ENCODE results near the gene FBXL3.
A peak's percentile ranks its signal among the peaks of the same experiment; 100 is the strongest.

FBXL3 gene

DNA sequence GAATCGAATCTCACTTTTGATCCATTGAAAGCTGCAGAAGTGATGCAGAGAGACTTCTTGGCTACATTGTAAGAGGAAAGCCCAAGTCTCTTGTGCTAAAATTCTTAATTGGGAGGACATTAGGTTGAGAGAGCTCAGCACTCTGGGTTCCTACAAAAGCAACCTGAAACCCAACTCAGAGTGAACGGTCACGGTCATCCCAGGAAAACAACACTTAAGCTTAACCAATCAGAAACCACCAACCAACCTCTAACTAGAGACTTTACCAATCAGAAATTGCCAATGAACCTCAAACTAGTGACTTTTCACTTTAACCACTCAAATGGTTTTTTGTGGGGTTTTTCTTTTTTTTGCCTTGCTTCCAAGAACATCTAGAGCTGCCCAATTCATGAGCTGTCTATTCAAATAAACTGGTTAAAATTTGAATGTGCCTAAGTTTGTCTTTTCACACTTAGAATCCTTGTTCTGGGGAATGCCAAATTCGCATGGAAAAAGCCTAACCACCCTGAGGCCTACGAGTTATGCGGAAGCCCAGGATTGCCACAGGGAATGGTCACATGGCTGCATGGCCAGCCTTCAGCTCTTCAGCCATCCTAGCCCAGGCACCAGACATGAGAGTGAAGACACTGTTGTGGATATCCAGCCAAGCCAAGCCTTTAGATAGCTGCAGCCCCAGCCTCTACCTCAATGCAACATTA lies 52.9 kb downstream of the FBXL3 start:
- H3K9ac ChIP-seq (ENCODE audit: insufficient read length, low read depth): no peak overlapping the region
- no peak overlapping the region for H3K4me3 ChIP-seq (ENCODE audit: insufficient read length, low read depth)
- DNase-seq (ENCODE audit: low read depth, low spot score): no peak
- H3K36me3 ChIP-seq (ENCODE audit: insufficient read depth, insufficient read length, low read length): no peaks in the 10 kb centered on the region
- H3K9me3 ChIP-seq (ENCODE audit: insufficient read depth, low read length): no peaks in the 10 kb centered on the region
- H3K4me1 ChIP-seq (ENCODE audit: insufficient read depth, insufficient read length): no peaks in the 10 kb centered on the region
- TF ChIP-seq SUZ12 (IDR thresholded peaks at IDR 0.05; ENCODE audit: extremely low read depth, insufficient read depth, insufficient read length) (no peak), ZNF274 (IDR thresholded peaks at IDR 0.05; ENCODE audit: low read depth, low read length) (no peak), YY1 (IDR thresholded peaks at IDR 0.05; ENCODE audit: insufficient read depth, insufficient read length) (no peak)
- no peaks in the 10 kb centered on the region for H3K27me3 ChIP-seq (ENCODE audit: insufficient read depth, insufficient read length)

DNA sequence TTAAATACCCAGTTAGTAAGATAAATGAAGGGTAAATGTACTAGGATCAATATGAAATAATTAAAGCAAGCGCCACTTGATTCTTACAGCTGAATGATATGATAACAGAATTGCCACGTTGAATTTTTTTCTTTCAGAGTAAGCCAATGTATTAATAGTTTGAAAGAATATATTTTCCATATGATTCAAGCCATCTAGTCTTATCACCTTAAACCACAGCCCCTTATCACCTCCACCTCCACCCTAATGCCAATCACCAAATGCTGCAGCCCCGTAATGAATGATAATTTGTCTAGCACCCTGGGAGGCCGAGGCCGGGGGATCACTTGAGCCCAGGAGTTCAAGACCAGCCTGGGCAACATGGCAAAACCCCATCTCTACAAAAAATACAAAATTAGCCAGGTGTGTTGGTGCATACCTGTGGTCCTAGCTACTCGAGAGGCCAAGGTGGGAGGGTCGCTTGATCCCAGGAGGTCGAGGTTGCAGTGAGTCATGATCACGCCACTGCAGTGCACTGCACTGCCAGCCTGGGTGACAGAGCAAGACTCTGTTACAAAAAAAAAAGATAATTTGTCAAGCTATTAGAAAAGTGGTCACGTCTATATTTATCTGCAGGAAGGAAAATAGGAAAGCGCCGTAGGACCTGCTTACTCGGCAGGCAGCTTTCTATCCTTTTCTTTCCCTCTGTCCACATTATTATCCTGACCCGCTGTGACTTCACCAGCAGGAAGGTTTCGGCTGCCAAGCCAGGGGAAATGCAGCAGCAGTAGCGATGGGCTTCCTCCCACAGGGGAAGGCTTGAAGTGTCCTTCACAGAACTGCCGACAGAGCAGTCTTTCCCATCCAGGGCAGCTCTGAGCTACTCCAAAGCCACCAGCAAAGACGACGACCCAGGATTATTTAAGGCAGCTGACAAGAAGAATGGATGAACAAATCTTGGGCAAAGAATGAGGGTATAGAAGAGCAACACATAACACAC lies 54.8 kb downstream of the FBXL3 start:
- DNase-seq (ENCODE audit: low read depth, low spot score): no peak
- H3K4me3 ChIP-seq (ENCODE audit: insufficient read length, low read depth): no peak overlapping the region
- TF ChIP-seq YY1 (IDR thresholded peaks at IDR 0.05; ENCODE audit: insufficient read depth, insufficient read length) (no peak), ZNF274 (IDR thresholded peaks at IDR 0.05; ENCODE audit: low read depth, low read length) (no peak), SUZ12 (IDR thresholded peaks at IDR 0.05; ENCODE audit: extremely low read depth, insufficient read depth, insufficient read length) (no peak)

DNA sequence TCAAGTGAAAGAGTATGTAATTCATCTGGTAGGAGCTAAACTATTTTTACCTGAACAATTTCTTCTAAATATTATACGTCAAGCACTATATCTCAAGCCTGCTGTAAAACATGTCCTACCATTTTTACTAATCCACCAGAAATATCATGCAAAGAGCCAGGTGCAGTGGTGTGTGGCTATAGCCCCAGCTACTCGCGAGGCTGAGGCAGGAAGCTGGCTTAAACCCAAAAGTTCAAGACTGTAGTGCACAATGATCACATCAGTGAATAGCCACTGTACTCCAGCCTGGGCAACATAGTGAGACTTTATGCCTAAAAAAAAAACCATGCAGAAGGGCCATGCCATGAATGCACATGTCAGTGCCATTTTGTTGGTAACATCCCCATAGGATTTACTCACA lies 55.7 kb downstream of the FBXL3 start:
- Histone ChIP-seq H3K36me3 (ENCODE audit: insufficient read depth, insufficient read length, low read length) (no peaks in the 10 kb centered on the region), H3K9ac (ENCODE audit: insufficient read length, low read depth) (no peak overlapping the region), H3K27me3 (ENCODE audit: insufficient read depth, insufficient read length) (no peaks in the 10 kb centered on the region), H3K4me1 (ENCODE audit: insufficient read depth, insufficient read length) (no peaks in the 10 kb centered on the region), H3K9me3 (ENCODE audit: insufficient read depth, low read length) (no peaks in the 10 kb centered on the region), H3K4me3 (ENCODE audit: insufficient read length, low read depth) (no peak overlapping the region)
- TF ChIP-seq YY1 (IDR thresholded peaks at IDR 0.05; ENCODE audit: insufficient read depth, insufficient read length): no peak
- TF ChIP-seq ZNF274 (IDR thresholded peaks at IDR 0.05; ENCODE audit: low read depth, low read length): no peak
- no peak for TF ChIP-seq SUZ12 (IDR thresholded peaks at IDR 0.05; ENCODE audit: extremely low read depth, insufficient read depth, insufficient read length)
- no peak for DNase-seq (ENCODE audit: low read depth, low spot score)

More for the DNA sequence above, 54.8 kb downstream of the FBXL3 start:
- Histone ChIP-seq H3K36me3 (ENCODE audit: insufficient read depth, insufficient read length, low read length) (no peaks in the 10 kb centered on the region), H3K9ac (ENCODE audit: insufficient read length, low read depth) (no peak overlapping the region), H3K4me1 (ENCODE audit: insufficient read depth, insufficient read length) (no peaks in the 10 kb centered on the region), H3K27me3 (ENCODE audit: insufficient read depth, insufficient read length) (no peaks in the 10 kb centered on the region), H3K9me3 (ENCODE audit: insufficient read depth, low read length) (no peaks in the 10 kb centered on the region)

DNA sequence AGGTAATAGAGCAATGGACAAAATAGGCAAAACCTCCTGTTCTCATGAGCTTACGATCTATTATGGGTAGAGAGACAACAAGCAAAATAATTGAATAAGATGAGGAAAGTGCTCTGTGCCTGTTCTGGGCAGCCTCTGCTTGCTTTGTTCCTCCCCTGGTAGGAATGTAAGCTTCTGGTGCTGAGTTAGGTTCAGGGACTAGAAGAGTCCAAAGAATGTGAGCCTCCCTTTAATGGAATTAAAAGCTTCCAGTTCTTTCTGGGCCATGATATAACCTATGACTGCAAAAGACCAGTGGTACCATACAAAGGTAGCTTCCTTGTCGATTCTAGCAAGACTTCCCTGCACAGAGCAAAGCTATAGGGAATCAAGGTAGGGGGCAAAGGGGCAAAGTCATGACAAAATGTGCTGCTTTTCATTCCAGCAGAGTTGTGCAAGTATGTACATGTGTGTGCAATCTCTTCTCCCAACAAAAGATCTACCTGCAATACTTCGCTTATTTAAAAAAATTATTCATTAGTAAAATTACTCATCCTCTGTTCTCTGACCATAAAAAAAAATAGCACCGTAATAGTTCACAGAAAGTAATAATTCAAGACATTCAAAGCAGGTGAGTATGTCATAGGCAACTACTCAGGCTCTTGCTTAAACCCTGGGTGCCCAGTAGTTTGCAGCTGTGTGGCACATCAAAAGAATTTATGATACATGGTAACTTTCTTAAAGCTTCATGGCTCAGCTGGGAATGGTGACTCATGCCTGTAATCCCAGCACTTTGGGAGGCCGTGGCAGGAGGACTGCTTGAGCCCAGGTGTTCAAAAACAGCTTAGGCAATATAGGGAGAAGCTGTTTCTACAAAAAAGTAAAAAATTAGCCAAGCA lies 57.2 kb downstream of the FBXL3 start:
- Histone ChIP-seq H3K4me1 (ENCODE audit: insufficient read depth, insufficient read length) (no peaks in the 10 kb centered on the region), H3K9ac (ENCODE audit: insufficient read length, low read depth) (no peak overlapping the region), H3K36me3 (ENCODE audit: insufficient read depth, insufficient read length, low read length) (no peaks in the 10 kb centered on the region), H3K4me3 (ENCODE audit: insufficient read length, low read depth) (no peak overlapping the region), H3K9me3 (ENCODE audit: insufficient read depth, low read length) (no peaks in the 10 kb centered on the region), H3K27me3 (ENCODE audit: insufficient read depth, insufficient read length) (no peaks in the 10 kb centered on the region)
- no peak for DNase-seq (ENCODE audit: low read depth, low spot score)
- TF ChIP-seq ZNF274 (IDR thresholded peaks at IDR 0.05; ENCODE audit: low read depth, low read length) (no peak), SUZ12 (IDR thresholded peaks at IDR 0.05; ENCODE audit: extremely low read depth, insufficient read depth, insufficient read length) (no peak), YY1 (IDR thresholded peaks at IDR 0.05; ENCODE audit: insufficient read depth, insufficient read length) (no peak)

DNA sequence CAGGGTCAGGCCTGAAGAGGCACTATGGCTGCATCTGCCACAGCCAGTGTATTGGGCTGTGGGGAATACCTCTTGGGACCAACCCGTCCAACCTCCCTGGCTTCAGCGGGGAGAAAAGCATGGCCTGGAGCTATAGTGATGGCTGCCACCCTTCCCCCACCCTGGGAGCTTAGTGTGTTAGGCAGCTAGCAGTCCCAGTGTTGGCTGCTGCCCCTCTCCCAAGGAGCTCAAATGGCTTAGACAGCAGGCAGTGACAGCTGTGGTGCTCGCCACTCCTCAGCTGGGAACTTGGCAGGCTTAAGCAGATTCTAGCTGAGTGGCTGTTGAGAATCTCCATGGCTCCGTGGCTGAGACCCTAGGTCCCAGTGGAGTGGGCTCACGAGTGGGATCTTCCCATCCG lies 58.9 kb downstream of the FBXL3 start:
- H3K27me3 ChIP-seq (ENCODE audit: insufficient read depth, insufficient read length): no peaks in the 10 kb centered on the region
- TF ChIP-seq YY1 (IDR thresholded peaks at IDR 0.05; ENCODE audit: insufficient read depth, insufficient read length): peak; percentile 22
- no peak for TF ChIP-seq SUZ12 (IDR thresholded peaks at IDR 0.05; ENCODE audit: extremely low read depth, insufficient read depth, insufficient read length)
- no peak for TF ChIP-seq ZNF274 (IDR thresholded peaks at IDR 0.05; ENCODE audit: low read depth, low read length)
- no peaks in the 10 kb centered on the region for H3K9me3 ChIP-seq (ENCODE audit: insufficient read depth, low read length)
- no peak overlapping the region for H3K9ac ChIP-seq (ENCODE audit: insufficient read length, low read depth)
- no peaks in the 10 kb centered on the region for H3K4me1 ChIP-seq (ENCODE audit: insufficient read depth, insufficient read length)
- H3K4me3 ChIP-seq (ENCODE audit: insufficient read length, low read depth): no peak overlapping the region
- no peaks in the 10 kb centered on the region for H3K36me3 ChIP-seq (ENCODE audit: insufficient read depth, insufficient read length, low read length)
- no peak for DNase-seq (ENCODE audit: low read depth, low spot score)

DNA sequence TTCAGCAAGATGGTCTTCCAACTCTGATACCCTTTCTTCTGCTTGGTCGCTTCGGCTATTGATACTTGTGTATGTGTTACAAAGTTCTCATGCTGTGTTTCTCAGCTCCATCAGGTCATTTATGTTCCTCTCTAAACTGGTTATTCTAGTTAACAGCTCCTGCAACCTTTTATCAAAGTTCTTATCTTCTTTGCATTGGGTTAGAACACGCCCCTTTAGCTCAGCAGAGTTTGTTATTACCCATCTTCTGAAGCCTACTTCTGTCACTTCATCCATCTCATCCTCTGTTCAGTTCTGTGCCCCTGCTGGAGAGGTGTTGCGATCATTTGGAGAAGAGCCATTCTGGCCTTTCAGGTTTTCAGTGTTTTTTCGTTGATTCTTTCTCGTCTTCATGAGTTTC lies 59.9 kb downstream of the FBXL3 start:
- H3K9me3 ChIP-seq (ENCODE audit: insufficient read depth, low read length): no peaks in the 10 kb centered on the region
- no peak for TF ChIP-seq SUZ12 (IDR thresholded peaks at IDR 0.05; ENCODE audit: extremely low read depth, insufficient read depth, insufficient read length)
- TF ChIP-seq ZNF274 (IDR thresholded peaks at IDR 0.05; ENCODE audit: low read depth, low read length): no peak
- no peak for TF ChIP-seq YY1 (IDR thresholded peaks at IDR 0.05; ENCODE audit: insufficient read depth, insufficient read length)
- DNase-seq (ENCODE audit: low read depth, low spot score): no peak
- no peaks in the 10 kb centered on the region for H3K4me1 ChIP-seq (ENCODE audit: insufficient read depth, insufficient read length)
- H3K9ac ChIP-seq (ENCODE audit: insufficient read length, low read depth): no peak overlapping the region
- no peaks in the 10 kb centered on the region for H3K27me3 ChIP-seq (ENCODE audit: insufficient read depth, insufficient read length)
- no peaks in the 10 kb centered on the region for H3K36me3 ChIP-seq (ENCODE audit: insufficient read depth, insufficient read length, low read length)
- no peak overlapping the region for H3K4me3 ChIP-seq (ENCODE audit: insufficient read length, low read depth)
